ENCODE measurements around the gene DPY19L3. TPM values are rescaled to one million over a fixed set of nuclear protein-coding genes. Genes with fewer than 3 reads are reported as not detected.
"Not testable (repeated sequence)": the region's sequence is repeated elsewhere in the genome, so short reads cannot be mapped to it uniquely, and the experiment has no call there.

DPY19L3 gene
- total RNA-seq, 1 donor, result 23.4 TPM

DNA sequence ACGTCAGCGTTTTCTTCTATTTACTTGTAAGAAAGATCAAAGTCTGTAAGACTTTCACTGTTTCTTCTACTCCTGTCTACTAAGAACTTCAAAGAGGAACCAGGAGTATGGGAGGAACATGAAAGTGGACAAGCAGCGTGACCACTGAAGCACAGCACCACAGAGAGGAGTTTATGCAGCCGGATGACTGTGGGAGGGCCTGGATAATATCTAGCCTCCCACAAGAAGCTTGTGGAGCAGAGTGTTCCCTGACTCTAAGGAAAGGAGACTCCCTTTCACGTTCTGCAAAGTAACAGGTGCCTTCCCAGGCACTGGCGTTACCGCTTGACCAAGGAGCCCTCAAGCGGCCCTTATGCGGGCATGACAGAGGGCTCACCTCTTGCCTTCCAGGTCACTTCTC, 91.8 kb downstream of the DPY19L3 start:
- DNase-seq (ENCODE audit: low read depth in 2 of 3, low spot score in 2 of 3), result no peak

DNA sequence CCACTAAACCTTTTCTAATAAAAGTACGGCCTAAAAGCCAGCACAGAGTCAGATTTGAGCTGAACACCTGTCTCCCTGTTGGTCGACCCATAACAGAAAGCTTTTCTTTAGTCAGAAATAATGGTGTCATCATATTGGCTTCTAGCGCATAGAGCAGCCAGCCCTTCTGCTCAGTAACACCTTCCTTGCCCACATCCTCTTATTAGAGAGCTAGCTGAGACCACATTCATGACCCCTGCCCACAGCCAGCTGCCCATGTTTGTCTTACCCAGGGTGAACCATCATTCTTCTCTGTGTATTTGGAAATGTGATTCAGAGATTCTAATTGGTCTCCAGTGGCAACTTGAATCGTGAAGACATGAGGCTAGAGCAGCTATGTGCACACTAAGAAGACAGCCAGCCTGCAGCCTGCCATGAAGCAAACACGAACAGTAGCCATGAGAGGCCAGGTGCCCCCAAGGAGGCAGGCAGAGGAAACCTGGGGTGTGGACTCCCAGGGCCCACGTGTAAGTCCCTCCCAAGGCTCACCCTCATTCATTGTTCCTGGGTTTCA, 93.2 kb downstream of the DPY19L3 start:
- no peak for DNase-seq (ENCODE audit: low read depth in 2 of 3, low spot score in 2 of 3)

- not testable (repeated sequence) for DNase-seq (ENCODE audit: low read depth in 2 of 3, low spot score in 2 of 3)
Observed at GRCh38 chr19:32512498-32512897, 106.9 kb downstream of the DPY19L3 start.

DNA sequence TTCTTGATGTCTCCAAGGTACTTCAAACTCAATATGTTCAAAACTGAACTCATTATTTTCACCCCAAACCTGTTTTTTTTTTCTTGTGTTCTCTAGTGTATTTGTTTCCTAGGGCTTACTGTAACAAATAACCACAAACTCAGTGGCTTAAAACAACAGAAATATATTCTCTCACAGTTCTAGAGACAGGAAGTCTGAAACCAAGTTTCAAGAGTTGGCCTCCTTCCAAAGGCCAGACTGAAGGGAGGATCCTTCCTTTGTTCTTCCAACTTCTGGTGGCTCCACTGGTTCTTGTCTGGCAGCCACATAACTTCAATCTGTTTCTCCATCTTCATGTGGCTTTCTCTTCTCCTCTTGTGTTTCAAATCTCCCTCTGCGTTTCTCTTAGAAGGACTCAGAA, 113.5 kb downstream of the DPY19L3 start:
- DNase-seq (ENCODE audit: low read depth in 2 of 3, low spot score in 2 of 3), result peak in 1 of 3 donors; percentile 21

GRCh38 chr19:32522967-32523366, 117.4 kb downstream of the DPY19L3 start:
- no peak for DNase-seq (ENCODE audit: low read depth in 2 of 3, low spot score in 2 of 3)

DNA sequence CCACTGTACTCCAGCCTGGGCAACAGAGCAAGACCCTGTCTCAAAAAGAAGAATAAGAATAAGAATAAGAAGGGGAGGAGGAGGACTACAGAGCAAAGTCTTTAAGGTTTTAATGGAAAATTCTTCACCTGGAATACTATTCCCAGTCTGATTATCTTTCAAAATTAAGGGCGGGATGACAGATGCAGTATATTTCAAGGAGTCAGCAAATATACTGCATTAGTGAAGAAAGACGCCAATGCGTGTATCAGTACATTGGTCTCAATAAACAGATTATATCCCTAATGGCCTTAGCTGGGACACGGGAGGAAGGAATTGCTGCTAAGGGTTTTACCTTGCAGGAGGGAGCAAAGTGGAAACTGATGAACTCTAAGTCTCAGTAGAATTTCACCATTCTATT, 121.3 kb downstream of the DPY19L3 start:
- DNase-seq (ENCODE audit: low read depth in 2 of 3, low spot score in 2 of 3), result no peak

GRCh38 chr19:32530773-32531172, 125.2 kb downstream of the DPY19L3 start:
- DNase-seq (ENCODE audit: low read depth in 2 of 3, low spot score in 2 of 3), result no peak

DNA sequence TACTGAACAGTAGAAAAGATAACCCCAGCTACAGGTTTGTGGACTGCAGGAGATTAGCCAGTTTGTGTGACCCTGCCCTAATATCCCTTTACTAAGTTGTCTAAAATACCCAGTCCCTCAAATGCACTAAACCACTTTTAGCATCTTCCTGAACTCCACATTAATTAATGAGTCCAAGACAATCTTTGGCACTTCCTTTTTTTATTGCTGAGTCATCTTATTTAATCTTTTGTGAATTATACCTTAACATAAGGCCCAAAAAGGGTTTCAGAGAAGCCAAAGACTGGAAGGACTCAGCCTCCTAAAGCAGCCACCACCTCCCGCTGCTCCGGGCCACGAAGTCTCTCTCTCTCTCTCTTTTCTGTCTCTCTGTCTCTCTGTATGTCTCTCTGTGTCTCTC, 126.7 kb downstream of the DPY19L3 start:
- peak in 2 of 3 donors; percentile 5 to 56 for DNase-seq (ENCODE audit: low read depth in 2 of 3, low spot score in 2 of 3)

Other genes starting within 250 kb of the DPY19L3 start
- 5.9 TPM for gene ZNF507, start 60.2 kb upstream of the DPY19L3 start, total RNA-seq
- gene PDCD5, start 175.4 kb downstream of the DPY19L3 start, total RNA-seq, result 18.6 TPM

Measured in hematopoietic multipotent progenitor cell (in vitro differentiated cells).